Activated naive CD4-positive, alpha-beta T cell treated with anti-CD3 and anti-CD28 coated beads for 36 hours (primary cell): ENCODE data around the gene AMPD3. TPM values are rescaled to one million over a fixed set of nuclear protein-coding genes. Genes with fewer than 3 reads are reported as not detected.

Source experiments
- CTCF ChIA-PET: fragments of 350-600 bp; sonication (Branson Sonifier 250); formaldehyde crosslinking; loops from one replicate; lab custom pipeline; 2021; ENCODE audit warnings: antibody characterized with exemption; lab: Charles Lee
- DNase-seq: peaks from one replicate; pipeline ENCODE4 v3.0.0-alpha.2; 2020
- H3K27ac Mint-ChIP-seq: one replicate; pipeline ENCODE4 v1.8.0; 2021; ENCODE audit warnings: mild to moderate bottlenecking, mixed read lengths
- H3K27me3 Mint-ChIP-seq: one replicate; pipeline ENCODE4 v1.8.0; 2021; ENCODE audit warnings: low read depth, mixed read lengths
- H3K36me3 Mint-ChIP-seq: one replicate; pipeline ENCODE4 v1.8.0; 2021; ENCODE audit warnings: low read depth, mixed read lengths
- H3K4me1 Mint-ChIP-seq: one replicate; pipeline ENCODE4 v1.8.0; 2021; ENCODE audit warnings: low read depth, mixed read lengths
- H3K4me3 Mint-ChIP-seq: one replicate; pipeline ENCODE4 v1.8.0; 2021; ENCODE audit warnings: mild to moderate bottlenecking, moderate library complexity, mixed read lengths
- H3K9me3 Mint-ChIP-seq: one replicate; pipeline ENCODE4 v1.8.0; 2021; ENCODE audit warnings: mixed read lengths
- intact Hi-C: fragments of 100-400 bp; cut with micrococcal nuclease; formaldehyde crosslinking; loops from one replicate; pipeline ENCODE4 v1.15.1; 2023
- total RNA-seq, 2 experiments: library from RNA; stranded (reverse); gene quantifications; one replicate each; pipeline ENCODE4 v1.2.3, GENCODE V29; 2021

The AMPD3 gene
- total RNA-seq, 2 experiments from 2014 or later = 11.5 to 13.0 TPM

- Mint-ChIP-seq H3K4me1 (peaks cover 3% of the 10 kb centered on the region), H3K9me3 (no peaks in the 10 kb centered on the region), H3K36me3 (peaks cover 3% of the 10 kb centered on the region), H3K4me3 (no peak overlapping the region), H3K27ac (no peak overlapping the region), H3K27me3 (no peaks in the 10 kb centered on the region)
- CTCF ChIA-PET = no interaction called here
- DNase-seq = no peak
- intact Hi-C loops = no loop called here
Measured at GRCh38 chr11:10483174-10483573, 28.1 kb downstream of the AMPD3 start.

GRCh38 chr11:10483584-10483983 lies 28.5 kb downstream of the AMPD3 start:
- Mint-ChIP-seq H3K36me3 (peaks cover 5% of the 10 kb centered on the region), H3K27ac (no peak overlapping the region), H3K4me1 (peaks cover 7% of the 10 kb centered on the region), H3K27me3 (no peaks in the 10 kb centered on the region), H3K4me3 (no peak overlapping the region), H3K9me3 (no peaks in the 10 kb centered on the region)
- CTCF ChIA-PET = no interaction called here
- DNase-seq = no peak
- intact Hi-C loops = no loop called here

GRCh38 chr11:10484461-10485180 lies 29.6 kb downstream of the AMPD3 start:
- CTCF ChIA-PET = no interaction called here
- no peaks in the 10 kb centered on the region for H3K9me3 Mint-ChIP-seq
- H3K4me3 Mint-ChIP-seq = no peak overlapping the region
- peaks cover 13% of the 10 kb centered on the region for H3K4me1 Mint-ChIP-seq
- DNase-seq = no peak
- peaks cover 5% of the 10 kb centered on the region for H3K36me3 Mint-ChIP-seq
- no peaks in the 10 kb centered on the region for H3K27me3 Mint-ChIP-seq
- no peak overlapping the region for H3K27ac Mint-ChIP-seq
- intact Hi-C loops = no loop called here

GRCh38 chr11:10485646-10486045 lies 30.6 kb downstream of the AMPD3 start:
- CTCF ChIA-PET = no interaction called here
- peaks cover 5% of the 10 kb centered on the region for H3K36me3 Mint-ChIP-seq
- intact Hi-C loops = no loop called here
- H3K27ac Mint-ChIP-seq = no peak overlapping the region
- H3K4me1 Mint-ChIP-seq = peaks cover 18% of the 10 kb centered on the region
- H3K9me3 Mint-ChIP-seq = no peaks in the 10 kb centered on the region
- H3K4me3 Mint-ChIP-seq = no peak overlapping the region
- no peak for DNase-seq
- H3K27me3 Mint-ChIP-seq = no peaks in the 10 kb centered on the region

GRCh38 chr11:10486161-10486840 lies 31.2 kb downstream of the AMPD3 start:
- H3K9me3 Mint-ChIP-seq = no peaks in the 10 kb centered on the region
- CTCF ChIA-PET = no interaction called here
- no peak for DNase-seq
- H3K4me1 Mint-ChIP-seq = peaks cover 18% of the 10 kb centered on the region
- H3K27ac Mint-ChIP-seq = no peak overlapping the region
- intact Hi-C loops = no loop called here
- peaks cover 5% of the 10 kb centered on the region for H3K36me3 Mint-ChIP-seq
- no peaks in the 10 kb centered on the region for H3K27me3 Mint-ChIP-seq
- H3K4me3 Mint-ChIP-seq = no peak overlapping the region

GRCh38 chr11:10487002-10487647 lies 32.1 kb downstream of the AMPD3 start:
- no peak overlapping the region for H3K27ac Mint-ChIP-seq
- CTCF ChIA-PET = no interaction called here

GRCh38 chr11:10488121-10488933 lies 33.3 kb downstream of the AMPD3 start:
- peak; percentile 37 for DNase-seq
- Mint-ChIP-seq H3K36me3 (peaks cover 10% of the 10 kb centered on the region), H3K27me3 (no peaks in the 10 kb centered on the region), H3K4me1 (peaks cover 18% of the 10 kb centered on the region), H3K9me3 (no peaks in the 10 kb centered on the region), H3K27ac (peak overlapping the region; percentile 64), H3K4me3 (no peak overlapping the region)
- CTCF ChIA-PET = interaction anchor here (0.6 to 1.3 kb wide), 5 partner anchors 33 to 82 kb away, joined by 3 to 4 read pairs (median 4); partner anchors contain the start of gene AMPD3
- intact Hi-C loops = loop anchor here (2.0 kb wide), 1 partner anchor 30 kb away; no protein-coding TSS in a partner anchor

More at GRCh38 chr11:10487002-10487647, 32.1 kb downstream of the AMPD3 start:
- Mint-ChIP-seq H3K9me3 (no peaks in the 10 kb centered on the region), H3K4me1 (peaks cover 18% of the 10 kb centered on the region), H3K27me3 (no peaks in the 10 kb centered on the region), H3K4me3 (no peak overlapping the region), H3K36me3 (peaks cover 5% of the 10 kb centered on the region)
- DNase-seq = no peak
- intact Hi-C loops = no loop called here

GRCh38 chr11:10488934-10489691 lies 34.0 kb downstream of the AMPD3 start:
- CTCF ChIA-PET = interaction anchor here (1.1 to 1.3 kb wide), 4 partner anchors 34 to 83 kb away, joined by 3 to 4 read pairs (median 4); partner anchors contain the start of gene AMPD3
- Mint-ChIP-seq H3K4me1 (peaks cover 18% of the 10 kb centered on the region), H3K27me3 (no peaks in the 10 kb centered on the region), H3K27ac (peak overlapping the region; percentile 64), H3K9me3 (no peaks in the 10 kb centered on the region), H3K4me3 (no peak overlapping the region), H3K36me3 (peaks cover 10% of the 10 kb centered on the region)
- intact Hi-C loops = loop anchor here (2.0 kb wide), 1 partner anchor 30 kb away; no protein-coding TSS in a partner anchor
- peak; percentile 12 for DNase-seq

GRCh38 chr11:10490032-10490397 lies 35.0 kb downstream of the AMPD3 start:
- Mint-ChIP-seq H3K9me3 (no peaks in the 10 kb centered on the region), H3K4me3 (no peak overlapping the region), H3K4me1 (peaks cover 18% of the 10 kb centered on the region), H3K36me3 (peaks cover 12% of the 10 kb centered on the region), H3K27me3 (no peaks in the 10 kb centered on the region), H3K27ac (peak overlapping the region; percentile 38)
- DNase-seq = peak; percentile 9
- CTCF ChIA-PET = interaction anchor here (1.1 kb wide), 1 partner anchor 74 kb away, joined by 3 read pairs; no protein-coding TSS in a partner anchor
- intact Hi-C loops = no loop called here

GRCh38 chr11:10490398-10491241 lies 35.6 kb downstream of the AMPD3 start:
- intact Hi-C loops = no loop called here
- Mint-ChIP-seq H3K27ac (peak overlapping the region; percentile 38), H3K4me3 (no peak overlapping the region), H3K27me3 (no peaks in the 10 kb centered on the region), H3K9me3 (no peaks in the 10 kb centered on the region), H3K36me3 (peaks cover 12% of the 10 kb centered on the region), H3K4me1 (peaks cover 18% of the 10 kb centered on the region)
- DNase-seq = no peak
- CTCF ChIA-PET = interaction anchor here (1.1 kb wide), 1 partner anchor 74 kb away, joined by 3 read pairs; no protein-coding TSS in a partner anchor
